Activated T-cell treated with anti-CD3 and anti-CD28 coated beads, Interleukin-2, amount 50 U/mL, for 72 hours (primary cell): ENCODE measurements around the gene MPZL3. TPM values are rescaled to one million over a fixed set of nuclear protein-coding genes. Genes with fewer than 3 reads are reported as not detected.

Experiments
- ATAC-seq, 2 donors: fragments of 150-1000 bp; cut with Tn5 transposase; replicated peaks in 1 of 2; 2 replicates each; pipeline ENCODE4 v1.10.0; 2021; ENCODE audit warnings: moderate library complexity in 2 of 2, mild to moderate bottlenecking in 1 of 2
- DNase-seq, 2 donors: peaks; one replicate each; pipeline ENCODE4 v3.0.0; 2021 to 2022; ENCODE audit warnings: mixed read lengths in 1 of 2
- H3K27ac Mint-ChIP-seq: one replicate; pipeline ENCODE4 v1.8.0; 2022; ENCODE audit warnings: mild to moderate bottlenecking, moderate library complexity, mixed read lengths
- H3K27me3 Mint-ChIP-seq: one replicate; pipeline ENCODE4 v1.8.0; 2022; ENCODE audit warnings: low read depth, mixed read lengths
- H3K36me3 Mint-ChIP-seq, 2 donors: one replicate each; pipeline ENCODE4 v1.8.0; 2022; ENCODE audit warnings: mixed read lengths in 2 of 2, mild to moderate bottlenecking in 1 of 2; ENCODE audit not compliant: insufficient read depth in 2 of 2
- H3K4me1 Mint-ChIP-seq: one replicate; pipeline ENCODE4 v1.8.0; 2022; ENCODE audit warnings: low read depth, mixed read lengths
- H3K4me3 Mint-ChIP-seq, 2 donors: one replicate each; pipeline ENCODE4 v1.8.0; 2022; ENCODE audit warnings: mild to moderate bottlenecking in 2 of 2, mixed read lengths in 2 of 2, moderate library complexity in 2 of 2
- H3K9me3 Mint-ChIP-seq, 2 donors: one replicate each; pipeline ENCODE4 v1.8.0; 2022; ENCODE audit warnings: mixed read lengths in 2 of 2
- total RNA-seq, 2 donors: library from RNA; stranded (reverse); gene quantifications; one replicate each; pipeline ENCODE4 v1.2.3, GENCODE V29; 2022

Gene MPZL3, protein sequence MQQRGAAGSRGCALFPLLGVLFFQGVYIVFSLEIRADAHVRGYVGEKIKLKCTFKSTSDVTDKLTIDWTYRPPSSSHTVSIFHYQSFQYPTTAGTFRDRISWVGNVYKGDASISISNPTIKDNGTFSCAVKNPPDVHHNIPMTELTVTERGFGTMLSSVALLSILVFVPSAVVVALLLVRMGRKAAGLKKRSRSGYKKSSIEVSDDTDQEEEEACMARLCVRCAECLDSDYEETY
- total RNA-seq = 10 to 100 TPM; 71.3 to 76.3 TPM

DNA sequence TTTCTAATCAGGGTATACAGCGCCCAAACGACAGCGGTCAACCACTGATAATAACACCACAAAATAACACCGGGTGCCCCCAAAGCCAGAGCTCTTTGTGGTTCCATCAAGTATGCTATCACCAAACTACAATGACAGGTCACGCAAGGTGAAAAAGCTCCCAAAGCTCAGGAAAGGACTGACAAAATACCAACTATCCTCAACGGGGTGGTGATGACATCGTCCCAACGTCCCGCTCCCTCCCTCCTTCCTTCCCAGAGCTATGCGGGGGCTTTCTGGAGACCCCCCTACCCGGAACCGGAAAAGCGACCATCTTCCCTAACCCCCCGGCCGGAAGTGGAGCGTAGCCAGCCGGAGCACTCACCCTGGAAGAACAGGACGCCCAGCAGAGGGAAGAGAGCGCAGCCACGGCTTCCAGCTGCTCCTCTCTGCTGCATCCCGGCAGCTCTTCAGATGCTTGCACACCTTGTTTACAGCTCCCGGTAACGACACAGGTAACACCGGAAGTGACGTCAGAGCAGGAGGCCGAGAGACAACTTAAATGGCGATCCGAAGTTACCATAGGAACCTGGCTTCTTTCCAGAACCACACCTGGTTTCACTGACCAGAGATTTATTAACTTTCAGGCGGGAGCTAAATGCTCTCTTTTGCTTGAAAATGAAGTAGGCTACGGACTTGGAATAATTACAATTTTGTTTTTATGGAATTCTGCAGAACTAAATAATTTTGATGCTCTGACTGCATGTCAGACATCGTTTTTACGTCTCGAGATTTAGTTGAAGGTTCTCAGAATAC lies at the start of gene MPZL3:
MPZL3 (minus strand) TSS at position 508 of the 795 bp plus-strand sequence; CDS start at position 437, 71 bp downstream.
- Mint-ChIP-seq H3K9me3 (no peaks in the 10 kb centered on the region), H3K4me1 (peaks cover 54% of the 10 kb centered on the region), H3K27me3 (no peaks in the 10 kb centered on the region), H3K27ac (peak within 1 kb of the TSS; percentile 98), H3K4me3 (peak within 1 kb of the TSS; percentile 97 to 98), H3K36me3 (peaks cover 4 to 21% of the 10 kb centered on the region in 2 donors)
- ATAC-seq = peak; percentile 65 to 77
- DNase-seq = peak; percentile 85 to 86

DNA sequence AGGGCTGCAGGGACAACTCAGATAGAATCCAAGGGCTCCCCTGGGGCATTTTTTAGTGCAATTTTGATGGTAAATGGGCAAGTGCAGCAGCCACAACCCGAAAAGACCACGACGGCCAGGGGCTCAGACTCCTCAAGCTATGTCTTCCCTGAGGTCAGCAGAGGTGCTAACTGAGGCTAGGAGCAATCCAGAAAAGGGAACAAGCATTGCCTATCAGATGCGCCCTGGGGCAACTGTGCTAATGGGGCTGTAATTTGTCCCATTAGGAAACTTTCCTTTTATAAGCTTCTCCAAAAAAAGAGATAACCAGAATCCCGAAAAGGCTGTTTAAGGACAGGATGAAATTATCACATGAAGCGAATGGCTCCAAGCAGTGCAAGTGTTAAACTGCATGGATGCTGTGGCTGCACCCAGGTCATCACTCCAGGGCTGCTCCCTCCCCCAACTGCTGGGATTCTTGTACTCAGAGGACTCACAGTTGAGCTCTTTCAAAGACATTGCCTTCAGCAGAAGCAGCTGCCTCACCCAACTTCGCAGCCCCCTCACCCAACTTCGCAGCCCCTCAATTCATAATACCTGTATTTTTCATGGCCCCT lies 49.5 kb upstream of the MPZL3 start:
- peaks cover 13 to 14% of the 10 kb centered on the region in 2 donors for H3K36me3 Mint-ChIP-seq
- no peak overlapping the region for H3K27ac Mint-ChIP-seq
- peaks cover 34% of the 10 kb centered on the region for H3K4me1 Mint-ChIP-seq
- no peak overlapping the region for H3K4me3 Mint-ChIP-seq
- ATAC-seq = no peak
- no peak for DNase-seq
- no peaks in the 10 kb centered on the region for H3K27me3 Mint-ChIP-seq
- H3K9me3 Mint-ChIP-seq = no peaks in the 10 kb centered on the region

DNA sequence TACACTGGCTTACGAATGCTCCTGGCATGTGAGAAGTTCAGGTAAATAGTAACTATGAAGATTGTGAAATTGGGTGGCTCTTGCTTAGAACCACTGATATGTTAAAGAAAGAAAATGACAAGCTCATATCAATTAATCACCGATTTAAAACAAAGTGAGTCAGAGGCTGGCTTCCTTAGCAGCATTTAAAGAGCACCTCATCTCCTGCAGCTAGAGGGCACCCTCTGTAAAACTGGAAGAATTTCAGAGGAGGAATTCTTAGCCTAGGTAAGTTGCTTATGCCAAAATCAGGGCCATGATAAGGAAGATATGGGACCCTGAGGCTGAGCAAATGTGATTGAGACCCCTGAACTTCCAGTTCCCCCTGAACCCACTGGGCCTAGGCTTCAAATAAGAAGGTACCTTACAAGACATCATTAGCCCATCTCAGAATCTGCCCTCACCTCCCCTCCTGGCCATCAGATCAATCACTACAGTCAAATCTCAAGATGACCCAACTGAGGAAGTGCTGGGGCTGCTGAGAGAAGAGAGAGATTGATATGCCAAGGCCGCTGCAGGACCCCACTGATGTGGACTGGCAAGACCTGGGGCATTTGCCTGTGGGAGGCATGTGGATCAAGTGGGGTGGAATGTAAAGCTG lies 43.8 kb upstream of the MPZL3 start:
- Mint-ChIP-seq H3K9me3 (no peaks in the 10 kb centered on the region), H3K27me3 (no peaks in the 10 kb centered on the region), H3K36me3 (no peaks in the 10 kb centered on the region), H3K27ac (peak overlapping the region; percentile 7), H3K4me1 (peaks cover 22% of the 10 kb centered on the region), H3K4me3 (peak overlapping the region; percentile 14 to 17)
- peak; percentile 71 to 76 for ATAC-seq
- peak in 1 of 2 donors; percentile 38 for DNase-seq

DNA sequence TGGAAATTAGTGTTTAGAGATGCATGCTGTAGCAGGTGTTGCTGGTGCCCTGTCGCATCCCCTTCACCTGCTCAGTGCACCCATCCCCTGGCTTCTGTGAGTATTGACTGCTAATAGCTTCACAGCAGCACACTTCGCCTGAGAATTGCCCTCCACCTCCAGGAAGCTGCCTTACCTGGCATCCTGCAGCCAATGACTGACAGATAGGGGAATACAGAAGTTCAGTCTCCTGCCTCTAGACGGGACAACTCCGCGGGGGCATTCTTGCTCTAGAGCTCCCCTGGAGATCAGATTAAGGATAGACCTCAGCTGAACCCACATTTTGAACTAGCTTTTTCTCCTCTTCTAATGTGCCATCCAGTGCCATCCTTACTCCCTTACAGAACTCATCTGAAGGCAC lies 43.0 kb upstream of the MPZL3 start:
- H3K36me3 Mint-ChIP-seq = no peaks in the 10 kb centered on the region
- no peak overlapping the region for H3K4me3 Mint-ChIP-seq
- H3K27me3 Mint-ChIP-seq = no peaks in the 10 kb centered on the region
- no peaks in the 10 kb centered on the region for H3K9me3 Mint-ChIP-seq
- H3K4me1 Mint-ChIP-seq = peaks cover 27% of the 10 kb centered on the region
- DNase-seq = no peak
- H3K27ac Mint-ChIP-seq = no peak overlapping the region
- no peak for ATAC-seq

DNA sequence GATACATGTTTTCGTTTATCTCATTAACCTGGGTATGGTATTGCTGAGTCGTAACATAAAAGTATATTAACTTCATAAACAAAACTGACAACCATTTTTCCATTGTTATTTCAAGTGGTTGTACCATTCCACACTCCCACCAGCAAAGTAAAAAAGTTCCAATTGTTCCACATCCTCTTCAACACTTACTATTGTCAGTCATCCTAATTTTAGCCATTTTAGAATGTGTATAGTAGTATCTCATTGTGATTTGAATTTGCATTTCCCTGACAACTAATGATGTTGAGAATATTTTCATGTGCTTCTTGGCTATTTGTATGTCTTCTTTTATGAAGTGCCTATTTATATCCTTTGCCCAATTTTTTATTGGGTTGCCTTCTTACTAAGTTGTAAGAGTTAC lies 41.9 kb upstream of the MPZL3 start:
- H3K27me3 Mint-ChIP-seq = no peaks in the 10 kb centered on the region

DNA sequence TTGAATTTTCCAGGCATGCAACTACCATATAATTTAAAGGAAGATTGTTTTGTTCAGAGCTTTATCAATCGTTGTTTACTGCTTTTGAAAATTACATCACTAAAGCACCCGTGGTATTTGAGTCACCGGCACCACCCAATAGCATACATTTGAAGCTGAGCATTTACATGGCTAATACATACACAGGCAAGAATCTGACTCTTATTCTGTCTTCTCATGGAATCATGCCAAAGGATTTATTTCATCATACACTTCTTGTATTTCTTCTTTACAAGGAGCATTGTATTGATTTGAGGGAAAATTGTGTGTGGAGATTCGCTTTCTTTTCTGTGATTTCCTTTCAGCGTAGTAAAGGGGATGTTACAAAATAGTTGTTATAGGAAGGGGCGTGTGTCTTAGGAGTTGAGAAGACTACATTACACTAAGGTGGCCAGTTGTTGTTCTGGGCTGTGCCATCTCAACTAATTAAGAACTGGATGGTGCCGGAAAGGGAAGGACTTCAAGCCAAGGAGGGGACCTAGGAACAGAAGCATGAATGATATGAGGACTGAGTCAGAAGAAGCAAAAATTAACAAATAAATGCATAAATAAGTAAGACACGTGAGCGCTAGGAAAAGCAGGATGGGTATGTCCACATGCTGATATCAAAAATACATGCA lies 39.4 kb upstream of the MPZL3 start:
- Mint-ChIP-seq H3K36me3 (peaks cover 5 to 6% of the 10 kb centered on the region in 2 donors), H3K4me3 (no peak overlapping the region), H3K27me3 (no peaks in the 10 kb centered on the region), H3K27ac (no peak overlapping the region), H3K9me3 (peaks cover 2% of the 10 kb centered on the region in 2 donors), H3K4me1 (peaks cover 47% of the 10 kb centered on the region)
- DNase-seq = no peak
- ATAC-seq = no peak

More for the DNA sequence above, 41.9 kb upstream of the MPZL3 start:
- H3K4me3 Mint-ChIP-seq = no peak overlapping the region
- no peak overlapping the region for H3K27ac Mint-ChIP-seq
- H3K4me1 Mint-ChIP-seq = peaks cover 36% of the 10 kb centered on the region
- no peak for DNase-seq
- ATAC-seq = no peak
- H3K9me3 Mint-ChIP-seq = peaks cover 2% of the 10 kb centered on the region in 2 donors
- H3K36me3 Mint-ChIP-seq = peaks cover 5 to 6% of the 10 kb centered on the region in 2 donors

DNA sequence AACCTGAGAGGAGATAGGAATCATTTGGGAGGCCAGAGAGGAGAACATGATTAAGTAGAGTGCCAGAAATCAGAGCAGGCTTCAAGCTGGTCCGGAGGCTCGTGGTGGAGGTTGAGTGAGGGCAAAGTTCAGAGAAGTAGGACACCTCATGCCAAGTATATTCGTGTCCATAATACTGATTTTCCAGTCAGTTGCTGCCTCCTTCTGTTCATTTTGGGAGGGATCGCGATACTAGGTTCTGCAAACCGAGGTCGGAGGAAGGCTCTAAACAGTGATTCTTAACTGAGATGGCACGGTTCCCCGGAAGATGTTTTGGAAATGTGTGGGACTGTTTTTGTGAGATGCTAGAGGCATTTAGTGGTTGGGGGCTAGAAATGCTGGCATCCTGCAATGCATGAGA lies 38.8 kb upstream of the MPZL3 start:
- DNase-seq = peak; percentile 43 to 46
- ATAC-seq = peak; percentile 79 to 81
- Mint-ChIP-seq H3K27me3 (no peaks in the 10 kb centered on the region), H3K27ac (no peak overlapping the region), H3K36me3 (peaks cover 5 to 6% of the 10 kb centered on the region in 2 donors), H3K4me1 (peaks cover 47% of the 10 kb centered on the region), H3K4me3 (no peak overlapping the region), H3K9me3 (peaks cover 2% of the 10 kb centered on the region in 2 donors)

DNA sequence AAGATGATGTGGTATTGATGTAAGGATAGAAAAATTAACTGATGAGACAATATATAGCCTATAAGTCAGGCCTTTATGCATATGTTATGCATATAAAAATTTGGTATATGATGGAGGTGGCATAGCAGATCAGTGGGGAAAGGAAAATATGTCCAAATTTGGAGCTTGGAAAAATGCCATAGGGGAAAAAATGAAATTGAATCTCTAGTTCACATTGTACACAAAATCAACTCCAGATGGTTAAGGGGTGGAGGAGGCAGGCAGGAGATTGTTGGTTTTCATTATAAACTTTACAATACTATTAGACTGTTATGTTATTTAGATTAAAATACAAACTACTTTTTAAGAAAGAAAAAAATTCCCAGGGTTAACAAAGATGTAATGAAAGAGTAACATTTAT lies 37.2 kb upstream of the MPZL3 start:
- Mint-ChIP-seq H3K4me1 (peaks cover 48% of the 10 kb centered on the region), H3K27ac (no peak overlapping the region), H3K36me3 (peaks cover 5 to 6% of the 10 kb centered on the region in 2 donors), H3K4me3 (no peak overlapping the region), H3K27me3 (no peaks in the 10 kb centered on the region), H3K9me3 (peaks cover 2% of the 10 kb centered on the region in 2 donors)
- DNase-seq (no peak), ATAC-seq (no peak)

DNA sequence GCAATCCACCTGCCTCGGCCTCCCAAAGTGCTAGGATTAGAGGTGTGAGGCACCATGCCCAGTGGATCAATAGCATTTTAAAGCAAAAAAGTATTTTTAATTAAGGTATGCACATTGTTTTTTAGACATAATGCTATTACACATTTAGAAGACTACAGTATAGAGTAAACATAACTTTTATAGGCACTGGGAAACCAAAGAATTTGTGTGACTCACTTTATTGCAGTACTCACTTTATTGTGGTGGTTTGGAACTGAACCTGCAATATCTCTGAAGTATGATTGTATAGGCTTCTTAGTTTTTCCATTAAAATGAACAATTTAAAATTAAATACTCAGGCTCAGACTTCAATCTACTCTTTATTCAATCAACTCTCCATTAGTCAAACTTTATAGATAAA lies 34.8 kb upstream of the MPZL3 start:
- H3K36me3 Mint-ChIP-seq = peaks cover 5 to 8% of the 10 kb centered on the region in 2 donors
- ATAC-seq (peak; percentile 48 to 74), DNase-seq (no peak)
- no peak overlapping the region for H3K27ac Mint-ChIP-seq
- no peaks in the 10 kb centered on the region for H3K27me3 Mint-ChIP-seq
- H3K4me1 Mint-ChIP-seq = peaks cover 72% of the 10 kb centered on the region
- peak overlapping the region in 1 of 2 donors; percentile 37 for H3K4me3 Mint-ChIP-seq
- peaks cover 2% of the 10 kb centered on the region in 2 donors for H3K9me3 Mint-ChIP-seq

DNA sequence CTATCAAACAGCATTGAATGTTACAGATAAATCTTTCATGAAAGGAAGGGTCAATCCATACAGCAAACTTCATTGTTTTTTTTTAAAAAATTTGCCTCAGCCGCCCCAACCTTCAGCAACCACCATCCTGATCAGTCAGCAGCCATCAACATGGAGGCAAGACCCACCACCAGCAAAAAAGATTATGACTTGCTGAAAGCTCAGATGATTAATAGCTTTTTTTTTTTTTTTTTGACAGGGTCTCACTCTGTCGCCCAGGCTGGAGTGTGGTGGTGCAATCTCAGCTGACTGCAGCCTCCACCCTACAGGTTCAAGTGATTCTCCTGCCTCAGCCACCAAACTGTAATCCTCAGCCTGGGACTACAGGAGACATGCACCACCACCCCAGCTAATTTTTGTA lies 34.4 kb upstream of the MPZL3 start:
- H3K36me3 Mint-ChIP-seq = peaks cover 5 to 9% of the 10 kb centered on the region in 2 donors
- H3K4me1 Mint-ChIP-seq = peaks cover 74% of the 10 kb centered on the region
- ATAC-seq = no peak
- H3K27ac Mint-ChIP-seq = no peak overlapping the region
- no peak for DNase-seq
- peaks cover 2 to 3% of the 10 kb centered on the region in 2 donors for H3K9me3 Mint-ChIP-seq
- peak overlapping the region in 1 of 2 donors; percentile 37 for H3K4me3 Mint-ChIP-seq
- H3K27me3 Mint-ChIP-seq = no peaks in the 10 kb centered on the region

DNA sequence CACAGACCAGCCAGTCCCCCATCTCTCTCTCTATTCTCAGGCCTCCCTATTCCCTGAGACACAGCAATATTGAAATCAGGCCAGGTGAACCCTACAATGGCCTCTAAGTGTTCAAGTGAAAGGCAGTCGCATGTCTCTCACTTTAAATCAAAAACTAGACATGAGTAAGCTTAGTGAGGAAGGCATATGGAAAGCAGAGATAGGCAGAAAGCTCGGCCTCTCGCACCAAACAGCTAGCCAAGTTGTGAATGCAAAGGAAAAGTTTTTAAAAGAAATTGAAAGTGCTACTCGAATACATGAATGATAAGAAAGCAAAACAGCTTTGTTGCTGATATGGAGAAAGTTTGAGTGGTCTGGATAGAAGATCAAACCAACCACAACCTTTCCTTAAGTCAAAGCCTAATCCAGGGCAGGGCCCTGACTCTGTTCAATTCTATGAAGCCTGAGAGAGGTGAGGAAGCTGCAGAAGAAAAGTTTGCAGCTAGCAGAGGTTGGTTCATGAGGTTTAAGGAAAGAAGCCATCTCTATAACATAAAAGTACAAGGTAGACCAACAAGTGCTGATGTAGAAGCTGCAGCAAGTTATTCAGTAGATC lies 31.7 kb upstream of the MPZL3 start:
- peak overlapping the region; percentile 61 to 65 for H3K4me3 Mint-ChIP-seq
- peak overlapping the region; percentile 74 for H3K27ac Mint-ChIP-seq
- H3K9me3 Mint-ChIP-seq = peaks cover 0 to 3% of the 10 kb centered on the region in 2 donors
- ATAC-seq = peak; percentile 61 to 72
- H3K36me3 Mint-ChIP-seq = peaks cover 0 to 4% of the 10 kb centered on the region in 2 donors
- peak in 1 of 2 donors; percentile 33 for DNase-seq
- H3K27me3 Mint-ChIP-seq = no peaks in the 10 kb centered on the region
- peaks cover 76% of the 10 kb centered on the region for H3K4me1 Mint-ChIP-seq

DNA sequence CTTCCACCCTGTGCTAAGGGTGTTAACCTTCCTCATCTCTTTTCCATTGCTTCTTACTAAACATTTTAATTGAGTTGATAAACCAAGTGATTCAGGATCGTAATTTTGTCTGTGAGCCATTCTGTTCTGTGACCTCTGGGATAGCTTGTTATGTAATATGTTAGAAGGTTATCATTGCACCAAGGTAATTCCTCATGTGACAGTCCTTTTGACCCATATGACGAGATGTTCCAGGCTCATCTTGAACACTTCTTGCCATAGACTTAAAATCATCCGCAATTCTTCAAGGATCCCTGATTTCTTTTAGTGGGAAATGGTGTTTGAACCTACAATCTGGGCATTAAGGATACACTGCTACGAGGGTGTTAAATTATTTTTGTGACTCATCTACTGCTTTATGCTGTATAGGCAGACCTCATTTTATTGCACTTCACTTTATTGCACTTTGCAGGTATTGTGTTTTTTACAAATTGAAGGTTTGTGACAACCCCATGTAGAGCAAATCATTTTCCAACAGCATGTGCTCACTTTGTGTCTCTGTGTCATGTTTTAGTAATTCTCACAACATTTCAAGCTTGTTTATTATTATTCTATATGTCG lies 31.0 kb upstream of the MPZL3 start:
- Mint-ChIP-seq H3K4me1 (peaks cover 81% of the 10 kb centered on the region), H3K4me3 (peak overlapping the region; percentile 61 to 65), H3K36me3 (peaks cover 0 to 4% of the 10 kb centered on the region in 2 donors), H3K9me3 (peaks cover 0 to 3% of the 10 kb centered on the region in 2 donors), H3K27me3 (no peaks in the 10 kb centered on the region), H3K27ac (peak overlapping the region; percentile 74)
- ATAC-seq (peak in 1 of 2 donors; percentile 3), DNase-seq (no peak)
